Chondrocyte (in vitro differentiated cells): ENCODE data around the gene LRRN3. TPM values are rescaled to one million over a fixed set of nuclear protein-coding genes. Genes with fewer than 3 reads are reported as not detected.
A peak's percentile ranks its signal among the peaks of the same experiment; 100 is the strongest.

Experiments
- DNase-seq: peaks from one replicate; pipeline ENCODE4 v3.0.0; 2021; ENCODE audit warnings: mixed read lengths, low spot score
- H3K27ac Mint-ChIP-seq: one replicate; pipeline ENCODE4 v1.8.0; 2021; ENCODE audit warnings: mild to moderate bottlenecking, moderate library complexity, mixed read lengths; ENCODE audit not compliant: unreplicated experiment
- H3K27me3 Mint-ChIP-seq: 2 replicates; pipeline ENCODE4 v1.8.0; 2021; ENCODE audit warnings: low read depth, mixed read lengths
- H3K36me3 Mint-ChIP-seq: 2 replicates; pipeline ENCODE4 v1.8.0; 2021; ENCODE audit warnings: low read depth, mixed read lengths
- H3K4me1 Mint-ChIP-seq: 2 replicates; pipeline ENCODE4 v1.8.0; 2021; ENCODE audit warnings: low read depth, mild to moderate bottlenecking, mixed read lengths
- H3K4me3 Mint-ChIP-seq: one replicate; pipeline ENCODE4 v1.8.0; 2021; ENCODE audit warnings: mild to moderate bottlenecking, moderate library complexity, mixed read lengths; ENCODE audit not compliant: unreplicated experiment
- H3K9me3 Mint-ChIP-seq: 2 replicates; pipeline ENCODE4 v1.8.0; 2021; ENCODE audit warnings: low read depth, mixed read lengths
- total RNA-seq: library from RNA; stranded (reverse); gene quantifications from 3 replicates; pipeline ENCODE4 v1.2.1, GENCODE V29; 2021
- TF ChIP-seq, protein P1 (sequence below): fragments of 200-600 bp; sonication (generic); IDR thresholded peaks from 2 replicates; pipeline ENCODE4 v1.5.0; 2021; ENCODE audit warnings: antibody characterized with exemption, mild to moderate bottlenecking, moderate library complexity

Gene LRRN3
- total RNA-seq, 1 donor from 2014 or later: 0.65 TPM

DNA sequence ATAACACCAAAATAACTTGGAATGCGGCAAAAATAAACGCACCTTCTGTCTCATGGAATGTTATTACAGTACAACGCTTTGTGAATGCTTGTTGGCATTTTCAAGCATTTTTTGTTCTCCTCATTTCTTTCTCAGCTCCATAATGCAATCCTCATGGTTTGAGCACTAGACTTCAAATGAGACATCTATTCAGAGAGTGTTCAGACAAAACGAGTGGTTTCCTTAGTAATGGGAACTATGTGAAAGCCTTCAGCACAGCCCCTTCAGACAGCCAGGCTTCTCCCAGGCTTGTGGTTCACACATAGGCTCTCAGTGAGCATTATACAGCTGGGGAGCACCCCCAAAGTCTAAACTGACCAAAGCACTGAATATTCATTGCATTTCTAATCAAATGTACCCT is 8.6 kb upstream of the LRRN3 start:
- Mint-ChIP-seq H3K9me3 (no peaks in the 10 kb centered on the region), H3K4me1 (peaks cover 30% of the 10 kb centered on the region), H3K27me3 (no peaks in the 10 kb centered on the region), H3K27ac (peak overlapping the region; percentile 77), H3K36me3 (no peaks in the 10 kb centered on the region), H3K4me3 (no peak overlapping the region)
- DNase-seq: no peak
- TF ChIP-seq, protein P1, sequence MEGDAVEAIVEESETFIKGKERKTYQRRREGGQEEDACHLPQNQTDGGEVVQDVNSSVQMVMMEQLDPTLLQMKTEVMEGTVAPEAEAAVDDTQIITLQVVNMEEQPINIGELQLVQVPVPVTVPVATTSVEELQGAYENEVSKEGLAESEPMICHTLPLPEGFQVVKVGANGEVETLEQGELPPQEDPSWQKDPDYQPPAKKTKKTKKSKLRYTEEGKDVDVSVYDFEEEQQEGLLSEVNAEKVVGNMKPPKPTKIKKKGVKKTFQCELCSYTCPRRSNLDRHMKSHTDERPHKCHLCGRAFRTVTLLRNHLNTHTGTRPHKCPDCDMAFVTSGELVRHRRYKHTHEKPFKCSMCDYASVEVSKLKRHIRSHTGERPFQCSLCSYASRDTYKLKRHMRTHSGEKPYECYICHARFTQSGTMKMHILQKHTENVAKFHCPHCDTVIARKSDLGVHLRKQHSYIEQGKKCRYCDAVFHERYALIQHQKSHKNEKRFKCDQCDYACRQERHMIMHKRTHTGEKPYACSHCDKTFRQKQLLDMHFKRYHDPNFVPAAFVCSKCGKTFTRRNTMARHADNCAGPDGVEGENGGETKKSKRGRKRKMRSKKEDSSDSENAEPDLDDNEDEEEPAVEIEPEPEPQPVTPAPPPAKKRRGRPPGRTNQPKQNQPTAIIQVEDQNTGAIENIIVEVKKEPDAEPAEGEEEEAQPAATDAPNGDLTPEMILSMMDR: no peak

DNA sequence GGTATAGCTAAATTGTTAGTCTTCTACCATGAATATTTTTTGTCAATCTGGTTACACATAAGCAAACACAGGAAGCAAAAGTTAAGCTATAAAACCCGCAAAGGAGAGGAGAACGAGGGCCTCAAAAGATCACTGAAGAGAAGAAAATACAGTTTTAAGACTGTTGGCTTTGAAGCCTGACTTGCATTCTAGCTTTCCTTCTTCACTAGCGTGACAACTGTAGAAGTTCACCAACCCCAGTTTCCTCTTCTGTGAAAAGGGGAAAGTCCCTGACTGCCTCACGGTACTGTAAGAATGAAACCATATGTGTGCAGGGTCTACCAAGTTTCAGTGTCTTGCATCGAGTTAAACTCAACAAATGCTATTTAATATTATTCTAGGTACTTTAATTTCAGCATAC is 7.5 kb upstream of the LRRN3 start:
- no peaks in the 10 kb centered on the region for H3K36me3 Mint-ChIP-seq
- peaks cover 30% of the 10 kb centered on the region for H3K4me1 Mint-ChIP-seq
- H3K27me3 Mint-ChIP-seq: no peaks in the 10 kb centered on the region
- no peak for DNase-seq
- H3K4me3 Mint-ChIP-seq: no peak overlapping the region
- H3K27ac Mint-ChIP-seq: peak overlapping the region; percentile 72
- no peaks in the 10 kb centered on the region for H3K9me3 Mint-ChIP-seq
- TF ChIP-seq, protein P1: no peak

DNA sequence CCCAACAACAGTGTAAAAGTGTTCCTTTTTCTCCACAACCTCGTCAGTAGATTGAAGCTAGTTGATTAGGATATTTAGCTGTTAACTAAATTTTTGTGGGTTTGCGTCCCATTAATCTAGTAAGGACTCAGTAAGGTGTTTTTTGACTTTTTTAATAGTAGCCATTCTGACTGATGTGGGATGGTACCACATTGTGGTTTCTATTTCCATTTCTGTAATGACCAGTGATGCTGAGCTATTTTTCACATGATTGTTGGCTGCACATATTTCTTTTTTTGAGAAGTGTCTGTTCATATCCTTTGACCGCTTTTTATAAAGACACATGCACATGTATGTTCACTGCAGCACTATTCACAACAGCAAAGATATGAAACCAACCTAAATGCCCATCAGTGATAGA is 5.6 kb upstream of the LRRN3 start:
- Mint-ChIP-seq H3K4me3 (no peak overlapping the region), H3K27ac (no peak overlapping the region), H3K36me3 (no peaks in the 10 kb centered on the region), H3K27me3 (no peaks in the 10 kb centered on the region), H3K4me1 (peaks cover 30% of the 10 kb centered on the region), H3K9me3 (no peaks in the 10 kb centered on the region)
- TF ChIP-seq, protein P1: no peak
- DNase-seq: no peak

DNA sequence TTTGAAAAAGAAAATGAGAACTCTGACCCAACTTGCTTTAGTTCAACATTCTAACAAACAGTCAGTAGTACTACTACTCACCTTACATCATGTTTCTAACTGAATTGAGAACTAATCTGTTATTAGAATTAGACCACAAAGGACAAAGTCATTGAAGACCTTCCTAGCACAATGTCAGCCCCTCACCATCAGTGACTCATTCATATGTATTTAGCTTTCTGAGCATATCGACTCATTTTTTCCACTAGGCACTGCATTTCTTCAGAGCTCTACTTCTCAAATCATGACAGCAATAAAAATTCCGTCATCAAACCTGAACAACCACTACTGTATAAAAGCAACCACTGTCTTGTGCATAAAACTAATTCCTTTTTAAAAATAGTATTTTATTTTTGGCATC is 4.4 kb upstream of the LRRN3 start:
- no peak for DNase-seq
- Mint-ChIP-seq H3K27ac (no peak overlapping the region), H3K4me3 (no peak overlapping the region), H3K36me3 (no peaks in the 10 kb centered on the region), H3K27me3 (no peaks in the 10 kb centered on the region), H3K4me1 (peaks cover 40% of the 10 kb centered on the region), H3K9me3 (no peaks in the 10 kb centered on the region)
- TF ChIP-seq, protein P1: no peak

DNA sequence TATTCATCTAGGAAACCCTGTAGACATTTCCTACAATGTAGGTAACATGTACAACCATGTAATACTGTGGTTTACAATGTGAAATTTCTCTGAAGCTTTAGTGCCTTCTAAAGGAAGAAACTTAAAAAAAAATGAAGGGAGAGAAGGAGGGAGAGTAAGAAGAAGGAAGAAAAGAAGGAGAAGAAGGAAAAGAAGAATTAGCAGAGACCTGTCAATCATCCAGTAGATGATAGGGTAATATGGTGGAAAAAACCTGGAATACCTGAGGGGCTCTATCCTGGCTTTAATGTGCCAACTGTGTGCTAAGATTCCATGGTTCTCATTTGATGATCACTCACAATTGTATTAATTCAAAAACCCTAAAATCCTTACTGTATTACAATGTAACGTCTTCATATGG is 2.6 kb upstream of the LRRN3 start:
- Mint-ChIP-seq H3K4me1 (peaks cover 33% of the 10 kb centered on the region), H3K36me3 (no peaks in the 10 kb centered on the region), H3K4me3 (no peak overlapping the region), H3K27me3 (no peaks in the 10 kb centered on the region), H3K9me3 (no peaks in the 10 kb centered on the region), H3K27ac (no peak overlapping the region)
- no peak for DNase-seq
- TF ChIP-seq, protein P1: no peak
